Lung (tissue), 12 donors: ENCODE measurements around the gene SRPRA. TPM values are rescaled to one million over a fixed set of nuclear protein-coding genes. Genes with fewer than 3 reads are reported as not detected.
"Not testable (repeated sequence)": the region's sequence is repeated elsewhere in the genome, so short reads cannot be mapped to it uniquely, and the experiment has no call there.

Experiments
- ATAC-seq: fragments of 200-7000 bp; cut with Tn5 transposase; one replicate; pipeline ENCODE4 v1.9.1; 2020; ENCODE audit warnings: moderate number of reproducible peaks; ENCODE audit not compliant: insufficient read depth, low FRiP score
- DNase-seq, 3 donors: peaks; one replicate each; pipeline ENCODE4 v3.0.0-alpha.2; 2013 to 2017
- H3K27ac ChIP-seq, 2 donors: one replicate each; pipeline ENCODE4 v1.5.1; 2013; ENCODE audit warnings: mild to moderate bottlenecking in 2 of 2, moderate library complexity in 2 of 2, control low read depth in 1 of 2, inconsistent platforms in 1 of 2, low read depth in 1 of 2, low read length in 1 of 2
- H3K27me3 ChIP-seq, 3 donors: one replicate each; pipeline ENCODE4 v1.5.1; 2013; ENCODE audit warnings: low read length in 2 of 3; ENCODE audit not compliant: control insufficient read depth in 3 of 3, insufficient read depth in 3 of 3
- H3K36me3 ChIP-seq, 4 donors: one replicate each; pipeline ENCODE4 v1.5.1; 2013; ENCODE audit warnings: low read length in 4 of 4, mild to moderate bottlenecking in 1 of 4, moderate library complexity in 1 of 4; ENCODE audit not compliant: control insufficient read depth in 4 of 4, insufficient read depth in 4 of 4
- H3K4me1 ChIP-seq, 5 donors: one replicate each; pipeline ENCODE4 v1.5.1; 2013; ENCODE audit warnings: low read length in 5 of 5, mild to moderate bottlenecking in 2 of 5, moderate library complexity in 1 of 5; ENCODE audit not compliant: control insufficient read depth in 5 of 5, insufficient read depth in 5 of 5
- H3K4me3 ChIP-seq: one replicate; pipeline ENCODE4 v1.5.1; 2013; ENCODE audit warnings: mild to moderate bottlenecking, control low read depth, moderate library complexity
- H3K9ac ChIP-seq, 2 donors: one replicate each; pipeline ENCODE4 v1.5.1; 2013; ENCODE audit warnings: low read length in 2 of 2, control low read depth in 1 of 2; ENCODE audit not compliant: insufficient read depth in 1 of 2
- H3K9me3 ChIP-seq, 4 donors: one replicate each; pipeline ENCODE4 v1.5.1; 2013; ENCODE audit warnings: low read length in 3 of 4, mild to moderate bottlenecking in 1 of 4, moderate library complexity in 1 of 4; ENCODE audit not compliant: control insufficient read depth in 4 of 4, insufficient read depth in 3 of 4
- CTCF ChIP-seq: IDR thresholded peaks from 2 replicates; pipeline ENCODE4 v1.5.1; 2012; ENCODE audit warnings: mild to moderate bottlenecking; ENCODE audit errors: control extremely low read depth, extremely low read depth
- WGBS, 2 donors: extraction: QIAGEN DNeasy Blood & Tissue Kit; methylation state at CpG; one replicate each; pipeline ENCODE4 v1.1.7; 2013; 5-methylcytosine and 5-hydroxymethylcytosine counted together
- polyA plus RNA-seq, 2 donors: library from polyadenylated mRNA; stranded (reverse); fragments of 200-250 nt; gene quantifications; one replicate each; pipeline ENCODE4 v1.2.1, GENCODE V29; 2013
- total RNA-seq, 2 donors: library from RNA; depleted of rRNA in 1 of 2; stranded (reverse); fragments of >200 nt in 1 of 2; gene quantifications; one replicate each; pipeline ENCODE4 v1.2.1, GENCODE V29; 2014 to 2021
- donor health status: control.
- donor health status: control.
- donor health status: Bipolar disorder and iron deficiency.
- donor health status: healthy.
- donor health status: DM: yes; HTN: yes; CAD: no.

Gene SRPRA
- total and polyA plus RNA-seq, 4 donors = 51.7 to 145 (median 82.4) TPM

GRCh38 chr11:126256216-126256615 is 12.5 kb downstream of the SRPRA start:
- ATAC-seq = no peak
- WGBS, 2 donors = 94% methylated on average over 4 of the region's 4 CpGs
- no peak overlapping the region for H3K27ac ChIP-seq

DNA sequence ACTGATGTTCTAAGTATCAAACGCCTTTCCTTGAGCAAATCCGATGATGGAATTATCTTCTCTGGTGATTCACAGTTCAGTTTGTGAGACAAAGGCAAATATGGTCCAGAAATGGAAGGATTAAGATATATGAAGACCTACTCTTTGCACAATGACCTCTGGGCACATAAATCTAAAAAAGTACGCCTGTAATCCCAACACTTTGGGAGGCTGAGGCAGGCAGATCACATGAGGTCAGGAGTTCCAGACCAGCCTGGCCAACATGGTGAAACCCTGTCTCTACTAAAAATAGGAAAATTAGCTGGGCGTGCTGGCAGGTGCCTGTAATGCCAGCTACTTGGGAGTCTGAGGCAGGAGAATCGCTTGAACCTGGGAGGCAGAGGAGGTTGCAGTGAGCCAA is 13.2 kb downstream of the SRPRA start:
- ATAC-seq, H3K4me1 ChIP-seq, H3K9ac ChIP-seq, DNase-seq, H3K9me3 ChIP-seq, H3K27ac ChIP-seq, H3K27me3 ChIP-seq, H3K4me3 ChIP-seq: not testable (repeated sequence)
- WGBS, 2 donors = 97 to 98% methylated on average over 5 of the region's 5 CpGs
- peaks cover 5 to 17% (median 9%) of the 10 kb centered on the region in 4 donors for H3K36me3 ChIP-seq

More at GRCh38 chr11:126256216-126256615, 12.5 kb downstream of the SRPRA start:
- no peaks in the 10 kb centered on the region for H3K27me3 ChIP-seq
- peaks cover 5 to 17% (median 9%) of the 10 kb centered on the region in 4 donors for H3K36me3 ChIP-seq
- H3K4me1 ChIP-seq = no peaks in the 10 kb centered on the region
- DNase-seq = no peak
- TF ChIP-seq CTCF = no peak
- no peaks in the 10 kb centered on the region for H3K9me3 ChIP-seq
- no peak overlapping the region for H3K4me3 ChIP-seq
- no peak overlapping the region for H3K9ac ChIP-seq

DNA sequence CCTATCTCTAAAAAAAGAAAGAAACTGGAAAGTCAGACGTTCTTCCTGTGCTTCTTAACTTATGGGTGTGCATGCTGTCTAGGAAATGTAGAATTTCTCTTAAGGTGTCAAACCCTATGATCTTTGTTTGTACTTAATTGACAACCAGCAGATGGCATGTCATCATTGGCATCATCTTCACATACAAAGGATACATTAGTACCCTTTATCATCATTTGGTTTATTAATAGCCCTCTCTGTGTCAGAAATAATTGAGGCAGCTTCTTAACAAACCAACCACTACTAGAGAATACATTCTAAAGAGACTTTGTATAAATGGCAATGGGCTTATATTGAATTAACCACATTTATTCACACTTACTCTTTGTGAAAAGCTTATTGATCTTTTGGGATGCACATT is 13.9 kb downstream of the SRPRA start:
- Histone ChIP-seq H3K4me3 (no peak overlapping the region), H3K4me1 (no peaks in the 10 kb centered on the region), H3K27ac (no peak overlapping the region), H3K27me3 (no peaks in the 10 kb centered on the region), H3K36me3 (peaks cover 5 to 17% (median 9%) of the 10 kb centered on the region in 4 donors), H3K9ac (no peak overlapping the region), H3K9me3 (no peaks in the 10 kb centered on the region)
- DNase-seq (no peak), ATAC-seq (no peak)
- 56 to 78% methylated on average over 1 of the region's 1 CpG for WGBS, 2 donors
- TF ChIP-seq CTCF = no peak

GRCh38 chr11:126253265-126253664 is 15.4 kb downstream of the SRPRA start:
- no peaks in the 10 kb centered on the region for H3K9me3 ChIP-seq
- H3K4me1 ChIP-seq = no peaks in the 10 kb centered on the region
- ATAC-seq (no peak), DNase-seq (no peak)
- H3K36me3 ChIP-seq = peaks cover 5 to 19% (median 9%) of the 10 kb centered on the region in 4 donors
- H3K27ac ChIP-seq = no peak overlapping the region
- H3K9ac ChIP-seq = no peak overlapping the region
- TF ChIP-seq CTCF = no peak
- H3K27me3 ChIP-seq = no peaks in the 10 kb centered on the region
- 89 to 97% methylated on average over 4 of the region's 4 CpGs for WGBS, 2 donors
- H3K4me3 ChIP-seq = no peak overlapping the region
